Omental fat pad (tissue), 4 donors: Measurements from ENCODE around the gene PTPN3. TPM values are rescaled to one million over a fixed set of nuclear protein-coding genes. Genes with fewer than 3 reads are reported as not detected.
A peak's percentile ranks its signal among the peaks of the same experiment; 100 is the strongest.
"Not testable (repeated sequence)": the region's sequence is repeated elsewhere in the genome, so short reads cannot be mapped to it uniquely, and the experiment has no call there.

Experiments
- ATAC-seq: fragments of 150-250 bp; one replicate; pipeline ENCODE4 v1.9.1; 2016; ENCODE audit warnings: mild to moderate bottlenecking, moderate library complexity; ENCODE audit not compliant: low FRiP score
- DNase-seq: peaks from one replicate; pipeline ENCODE4 v3.0.0-alpha.2; 2019; ENCODE audit warnings: low spot score
- total RNA-seq, 4 donors: library from RNA; depleted of rRNA; stranded (reverse); fragments of >200 nt; gene quantifications; one replicate each; pipeline ENCODE4 v1.1.0, GENCODE V29; 2016
- TF ChIP-seq, protein P1 (sequence below), 3 donors: fragments of 450-650 bp; IDR thresholded peaks; one replicate each; pipeline ENCODE4 v1.5.1; 2016 to 2017; ENCODE audit warnings: antibody characterized with exemption in 3 of 3, mild to moderate bottlenecking in 3 of 3, moderate library complexity in 2 of 3

The PTPN3 gene
- total RNA-seq, 4 donors from 2014 or later, result 4.1 to 14.6 (median 7.8) TPM

DNA sequence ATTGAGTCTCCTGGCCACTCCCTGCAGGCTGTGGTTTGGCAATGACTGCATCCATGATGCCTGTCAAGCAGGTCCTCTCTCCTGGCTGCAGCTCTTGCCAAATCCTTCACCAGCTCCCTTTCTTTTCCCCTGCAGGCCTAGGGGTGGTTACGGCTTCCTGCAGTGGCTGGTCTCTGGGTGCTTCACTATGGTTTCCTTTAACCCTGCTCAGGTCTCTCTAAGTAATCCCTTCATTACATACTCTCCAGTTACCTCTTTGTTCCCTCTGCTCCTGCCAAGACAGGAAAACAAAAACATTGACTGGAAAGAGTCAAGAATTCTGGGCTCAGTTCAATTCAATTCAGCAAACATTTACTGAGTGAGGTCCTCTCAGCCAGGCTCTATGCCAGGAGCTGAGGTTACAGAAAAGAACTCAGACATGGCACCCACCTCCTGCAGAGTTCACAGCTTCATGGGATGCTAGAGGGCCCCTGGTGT lies 19.8 kb upstream of the PTPN3 start:
- no peak for ATAC-seq

DNA sequence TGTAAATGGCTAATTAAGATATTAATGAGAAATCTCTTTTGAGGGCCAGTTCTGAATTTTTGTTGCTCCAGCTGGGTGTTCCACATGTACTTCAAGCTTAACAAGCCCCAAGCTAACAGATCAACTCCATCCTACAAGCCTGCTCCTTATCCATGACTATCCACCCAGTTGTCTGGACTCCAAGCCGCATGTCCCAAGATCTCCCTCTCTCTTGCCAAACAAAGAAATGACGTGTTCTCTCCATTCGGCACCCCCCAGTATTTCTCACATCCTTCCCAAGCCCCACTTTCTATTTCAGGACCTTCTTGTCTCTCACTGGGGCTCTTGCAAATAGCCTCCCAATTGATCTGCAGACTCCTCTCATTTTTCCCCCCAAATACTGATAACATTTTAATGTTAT lies 15.8 kb upstream of the PTPN3 start:
- DNase-seq (no peak), ATAC-seq (no peak)
- TF ChIP-seq, protein P1, sequence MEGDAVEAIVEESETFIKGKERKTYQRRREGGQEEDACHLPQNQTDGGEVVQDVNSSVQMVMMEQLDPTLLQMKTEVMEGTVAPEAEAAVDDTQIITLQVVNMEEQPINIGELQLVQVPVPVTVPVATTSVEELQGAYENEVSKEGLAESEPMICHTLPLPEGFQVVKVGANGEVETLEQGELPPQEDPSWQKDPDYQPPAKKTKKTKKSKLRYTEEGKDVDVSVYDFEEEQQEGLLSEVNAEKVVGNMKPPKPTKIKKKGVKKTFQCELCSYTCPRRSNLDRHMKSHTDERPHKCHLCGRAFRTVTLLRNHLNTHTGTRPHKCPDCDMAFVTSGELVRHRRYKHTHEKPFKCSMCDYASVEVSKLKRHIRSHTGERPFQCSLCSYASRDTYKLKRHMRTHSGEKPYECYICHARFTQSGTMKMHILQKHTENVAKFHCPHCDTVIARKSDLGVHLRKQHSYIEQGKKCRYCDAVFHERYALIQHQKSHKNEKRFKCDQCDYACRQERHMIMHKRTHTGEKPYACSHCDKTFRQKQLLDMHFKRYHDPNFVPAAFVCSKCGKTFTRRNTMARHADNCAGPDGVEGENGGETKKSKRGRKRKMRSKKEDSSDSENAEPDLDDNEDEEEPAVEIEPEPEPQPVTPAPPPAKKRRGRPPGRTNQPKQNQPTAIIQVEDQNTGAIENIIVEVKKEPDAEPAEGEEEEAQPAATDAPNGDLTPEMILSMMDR (IDR thresholded peaks at IDR 0.05), result no peak

More for the DNA sequence above, 19.8 kb upstream of the PTPN3 start:
- TF ChIP-seq, protein P1 (IDR thresholded peaks at IDR 0.05), result no peak
- no peak for DNase-seq

DNA sequence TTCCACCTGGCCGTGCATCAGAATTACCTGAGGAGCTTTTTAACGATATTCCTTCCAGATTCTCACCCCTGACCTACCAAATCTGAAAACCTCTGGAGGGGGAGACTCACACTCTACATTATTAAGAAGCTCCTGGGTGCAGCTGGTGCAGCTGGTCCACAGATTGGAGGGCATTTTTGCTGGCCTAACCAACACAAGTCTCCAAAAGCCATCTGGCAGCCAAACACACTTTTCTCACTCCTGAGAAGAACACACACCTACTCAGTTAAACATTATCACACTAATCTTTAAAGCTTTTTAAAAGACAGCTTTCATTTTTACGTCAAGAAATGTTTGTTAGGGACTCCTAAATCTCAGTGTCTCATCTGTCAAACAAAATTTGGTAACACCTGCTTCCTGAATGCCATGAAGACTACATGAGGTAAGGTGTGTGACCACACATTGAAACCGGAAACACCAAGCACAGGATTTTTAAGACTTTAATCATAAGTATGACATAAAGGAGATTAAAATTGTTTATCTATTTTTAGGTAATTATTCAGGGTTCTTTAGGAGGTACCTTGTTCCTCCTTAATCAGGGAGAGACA lies 14.2 kb upstream of the PTPN3 start:
- TF ChIP-seq, protein P1 (IDR thresholded peaks at IDR 0.05), result no peak
- ATAC-seq (no peak), DNase-seq (no peak)

DNA sequence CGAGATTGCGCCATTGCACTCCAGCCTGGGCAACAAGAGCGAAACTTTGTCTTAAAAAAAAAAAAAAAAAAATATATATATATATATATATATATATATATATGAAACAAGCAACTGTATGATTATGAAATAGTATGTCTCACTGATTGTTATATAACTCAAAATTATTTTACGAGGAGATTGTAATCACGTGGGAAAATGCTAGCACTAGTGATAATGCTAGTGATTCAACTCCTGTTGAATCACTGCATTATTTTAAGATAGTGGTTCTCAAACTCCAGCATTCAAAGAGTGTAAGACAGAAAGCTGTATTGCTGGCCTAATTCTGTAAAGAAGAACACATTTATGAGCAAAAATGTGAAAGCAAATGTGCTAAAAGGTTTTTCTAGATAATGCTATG lies 12.4 kb upstream of the PTPN3 start:
- TF ChIP-seq, protein P1 (IDR thresholded peaks at IDR 0.05), result no peak
- ATAC-seq, result no peak
- DNase-seq, result no peak

DNA sequence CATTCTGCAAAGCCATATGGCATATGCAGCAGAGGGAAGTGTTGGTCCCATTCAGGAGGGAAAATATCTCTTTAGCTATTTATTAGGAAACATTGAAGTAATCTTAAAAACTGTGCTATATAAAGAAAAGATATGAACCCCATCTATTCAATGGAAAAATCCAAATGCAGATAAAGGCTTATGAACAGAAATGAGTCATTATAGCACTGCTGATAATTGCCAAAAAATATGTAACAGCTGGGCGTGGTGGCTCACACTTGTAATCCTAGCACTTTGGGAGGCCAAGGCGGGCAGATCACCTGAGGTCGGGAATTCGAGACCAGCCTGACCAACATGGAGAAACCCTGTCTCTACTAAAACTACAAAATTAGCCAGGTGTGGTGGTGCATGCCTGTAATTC lies 11.9 kb upstream of the PTPN3 start:
- ATAC-seq, DNase-seq: not testable (repeated sequence)

DNA sequence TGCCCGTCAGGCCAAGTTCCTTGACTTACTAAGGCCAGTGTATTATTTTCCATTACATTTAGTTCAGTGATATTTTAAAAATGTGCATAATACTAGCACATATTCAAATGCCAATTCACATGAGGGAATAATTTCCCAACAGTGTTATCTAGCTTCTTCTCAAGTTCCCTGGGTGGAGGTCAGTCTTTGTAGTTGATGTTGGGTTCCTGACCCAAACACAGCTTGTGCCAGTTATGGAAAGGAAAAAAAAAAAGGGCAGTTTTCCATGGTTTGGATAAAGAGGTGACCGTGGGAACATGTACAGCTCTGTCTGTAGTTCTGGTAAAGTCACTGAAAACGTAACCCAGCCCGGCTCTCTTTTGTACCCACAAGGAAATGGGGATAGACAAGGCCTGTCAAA lies 11.5 kb upstream of the PTPN3 start:
- TF ChIP-seq, protein P1 (IDR thresholded peaks at IDR 0.05), result no peak
- DNase-seq (no peak), ATAC-seq (no peak)

DNA sequence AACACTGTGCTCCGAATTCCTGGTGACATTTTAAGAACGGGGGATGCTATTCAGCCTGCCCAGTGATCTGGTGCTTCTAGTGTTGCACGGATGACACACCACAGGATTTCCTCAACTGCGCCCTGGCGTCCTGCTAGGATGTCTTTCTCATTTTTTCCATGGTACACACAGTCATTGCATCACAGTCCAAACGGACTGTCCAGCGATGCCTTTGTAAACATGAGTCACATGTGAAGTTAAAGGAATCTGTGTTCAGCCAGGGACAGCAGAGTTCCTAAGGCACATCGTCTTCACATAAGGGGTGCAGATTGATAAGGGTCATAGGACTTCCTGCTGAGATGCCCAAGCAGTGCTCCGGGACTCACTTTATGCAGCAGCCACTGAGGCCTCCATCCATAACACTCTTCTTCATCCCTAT lies 9.3 kb upstream of the PTPN3 start:
- DNase-seq (no peak), ATAC-seq (peak; percentile 12)
- TF ChIP-seq, protein P1 (IDR thresholded peaks at IDR 0.05), result no peak
